Midbrain (tissue), 1 donor: ENCODE results near the gene FOSB.

Experiments
- DNase-seq: peaks from one replicate; lab custom pipeline; 2025; lab: John Stamatoyannopoulos, UW

FOSB gene

GRCh38 chr19:45468803-45469131, 971 bp downstream of the FOSB start:
- no peak for DNase-seq

- DNase-seq, result peak; percentile 92
Measured at GRCh38 chr19:45469132-45469944, 1.5 kb downstream of the FOSB start.

- DNase-seq, result no peak
Measured at GRCh38 chr19:45469945-45470761, 2.4 kb downstream of the FOSB start.

GRCh38 chr19:45470762-45471081, 2.9 kb downstream of the FOSB start:
- DNase-seq, result no peak

GRCh38 chr19:45471111-45471930, 3.5 kb downstream of the FOSB start:
- DNase-seq, result no peak

- DNase-seq, result no peak
Measured at GRCh38 chr19:45471931-45472562, 4.3 kb downstream of the FOSB start.

- no peak for DNase-seq
Measured at GRCh38 chr19:45472563-45473366, 5.0 kb downstream of the FOSB start.

- DNase-seq, result no peak
Measured at GRCh38 chr19:45473367-45473681, 5.5 kb downstream of the FOSB start.

- DNase-seq, result no peak
Measured at GRCh38 chr19:45473682-45474605, 6.1 kb downstream of the FOSB start.

GRCh38 chr19:45474606-45475521, 7.1 kb downstream of the FOSB start:
- DNase-seq, result no peak

- no peak for DNase-seq
Measured at GRCh38 chr19:45475537-45476291, 7.9 kb downstream of the FOSB start.

- no peak for DNase-seq
Measured at GRCh38 chr19:45476304-45476703, 8.5 kb downstream of the FOSB start.

GRCh38 chr19:45477186-45477585, 9.4 kb downstream of the FOSB start:
- no peak for DNase-seq

GRCh38 chr19:45477713-45478453, 10.1 kb downstream of the FOSB start:
- DNase-seq, result no peak

GRCh38 chr19:45478454-45479238, 10.8 kb downstream of the FOSB start:
- DNase-seq, result peak; percentile 91

- no peak for DNase-seq
Measured at GRCh38 chr19:45483033-45483432, 15.2 kb downstream of the FOSB start.
